ENCODE measurements around the gene PCDHAC2.

DNA sequence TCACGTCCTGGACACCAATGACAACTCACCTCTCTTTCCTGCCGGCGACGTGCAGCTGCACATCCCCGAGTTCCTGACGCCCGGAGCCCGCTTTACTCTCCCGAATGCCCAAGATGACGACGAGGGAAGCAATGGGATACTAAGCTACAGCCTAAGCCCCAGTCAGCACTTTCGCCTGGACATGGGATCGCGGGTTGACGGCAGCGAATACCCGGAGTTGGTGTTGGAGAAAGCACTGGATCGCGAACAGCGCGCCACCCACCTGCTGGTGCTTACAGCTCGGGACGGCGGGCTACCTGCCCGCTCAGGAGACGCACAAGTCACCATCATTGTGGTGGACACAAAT lies 39.1 kb upstream of the PCDHAC2 start:
- TF ChIP-seq, protein P1, sequence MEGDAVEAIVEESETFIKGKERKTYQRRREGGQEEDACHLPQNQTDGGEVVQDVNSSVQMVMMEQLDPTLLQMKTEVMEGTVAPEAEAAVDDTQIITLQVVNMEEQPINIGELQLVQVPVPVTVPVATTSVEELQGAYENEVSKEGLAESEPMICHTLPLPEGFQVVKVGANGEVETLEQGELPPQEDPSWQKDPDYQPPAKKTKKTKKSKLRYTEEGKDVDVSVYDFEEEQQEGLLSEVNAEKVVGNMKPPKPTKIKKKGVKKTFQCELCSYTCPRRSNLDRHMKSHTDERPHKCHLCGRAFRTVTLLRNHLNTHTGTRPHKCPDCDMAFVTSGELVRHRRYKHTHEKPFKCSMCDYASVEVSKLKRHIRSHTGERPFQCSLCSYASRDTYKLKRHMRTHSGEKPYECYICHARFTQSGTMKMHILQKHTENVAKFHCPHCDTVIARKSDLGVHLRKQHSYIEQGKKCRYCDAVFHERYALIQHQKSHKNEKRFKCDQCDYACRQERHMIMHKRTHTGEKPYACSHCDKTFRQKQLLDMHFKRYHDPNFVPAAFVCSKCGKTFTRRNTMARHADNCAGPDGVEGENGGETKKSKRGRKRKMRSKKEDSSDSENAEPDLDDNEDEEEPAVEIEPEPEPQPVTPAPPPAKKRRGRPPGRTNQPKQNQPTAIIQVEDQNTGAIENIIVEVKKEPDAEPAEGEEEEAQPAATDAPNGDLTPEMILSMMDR (IDR thresholded peaks at IDR 0.05; ENCODE audit: low read length), result no peak
- TF ChIP-seq EZH2 (optimal IDR thresholded peaks at IDR 0.05; ENCODE audit: low read depth, low read length), result no peak
- TF ChIP-seq EZH2phosphoT487 (IDR thresholded peaks at IDR 0.05; ENCODE audit: low read length), result no peak

All from MM.1S (cell line).